Skeletal muscle tissue (tissue), 4 donors: Measurements from ENCODE around the gene LAMC2. TPM values are rescaled to one million over a fixed set of nuclear protein-coding genes. Genes with fewer than 3 reads are reported as not detected.
"Not testable (repeated sequence)": the region's sequence is repeated elsewhere in the genome, so short reads cannot be mapped to it uniquely, and the experiment has no call there.

Experiments used
- H3K27ac ChIP-seq: one replicate; pipeline ENCODE4 v1.7.0; 2013; ENCODE audit warnings: mild to moderate bottlenecking, low read depth, low read length, inconsistent platforms
- H3K27me3 ChIP-seq, 3 donors: one replicate each; pipeline ENCODE4 v1.7.0; 2013; ENCODE audit warnings: low read length in 3 of 3; ENCODE audit not compliant: control insufficient read depth in 3 of 3, insufficient read depth in 3 of 3
- H3K36me3 ChIP-seq, 3 donors: one replicate each; pipeline ENCODE4 v1.7.0; 2013; ENCODE audit warnings: low read length in 3 of 3; ENCODE audit not compliant: control insufficient read depth in 3 of 3, insufficient read depth in 3 of 3
- H3K4me1 ChIP-seq, 3 donors: one replicate each; pipeline ENCODE4 v1.7.0; 2013; ENCODE audit warnings: low read length in 3 of 3, mild to moderate bottlenecking in 3 of 3; ENCODE audit not compliant: control insufficient read depth in 3 of 3, insufficient read depth in 3 of 3
- H3K4me3 ChIP-seq, 3 donors: one replicate each; pipeline ENCODE4 v1.7.0; 2013; ENCODE audit warnings: low read length in 3 of 3
- H3K9ac ChIP-seq, 3 donors: one replicate each; pipeline ENCODE4 v1.7.0; 2013; ENCODE audit warnings: low read length in 3 of 3, mild to moderate bottlenecking in 3 of 3, moderate library complexity in 2 of 3, low read depth in 1 of 3
- H3K9me3 ChIP-seq, 3 donors: one replicate each; pipeline ENCODE4 v1.7.0; 2013; ENCODE audit warnings: low read length in 3 of 3; ENCODE audit not compliant: control insufficient read depth in 3 of 3
- total RNA-seq: library from RNA; depleted of rRNA; stranded (reverse); fragments of >200 nt; gene quantifications from one replicate; pipeline ENCODE4 v1.2.3, GENCODE V29; 2014
- donor health status: Osteomylitis.

Gene LAMC2
- total RNA-seq, 1 donor from 2014 or later = 0.52 TPM

- Histone ChIP-seq H3K27ac (peak overlapping the region; percentile 58), H3K9ac (peak overlapping the region in 2 of 3 donors; percentile 3 to 40)
These were observed 36.8 kb upstream of the LAMC2 start for GRCh38 chr1:183149273-183149672.

GRCh38 chr1:183150032-183150431, 36.0 kb upstream of the LAMC2 start:
- not testable (repeated sequence) for H3K27me3 ChIP-seq, H3K36me3 ChIP-seq, H3K27ac ChIP-seq, H3K9me3 ChIP-seq, H3K9ac ChIP-seq, H3K4me3 ChIP-seq
- H3K4me1 ChIP-seq = peaks cover 11 to 19% (median 12%) of the 10 kb centered on the region in 3 donors

More at GRCh38 chr1:183149273-183149672, 36.8 kb upstream of the LAMC2 start:
- H3K36me3 ChIP-seq = peaks cover 0 to 7% (median 4%) of the 10 kb centered on the region in 3 donors
- H3K4me3 ChIP-seq = no peak overlapping the region
- H3K9me3 ChIP-seq = no peaks in the 10 kb centered on the region
- H3K27me3 ChIP-seq = no peaks in the 10 kb centered on the region
- H3K4me1 ChIP-seq = peaks cover 11 to 19% (median 12%) of the 10 kb centered on the region in 3 donors

- Histone ChIP-seq H3K9ac (no peak overlapping the region), H3K4me3 (no peak overlapping the region), H3K4me1 (peaks cover 11 to 19% (median 12%) of the 10 kb centered on the region in 3 donors)
These were observed 35.6 kb upstream of the LAMC2 start for GRCh38 chr1:183150445-183150844.

DNA sequence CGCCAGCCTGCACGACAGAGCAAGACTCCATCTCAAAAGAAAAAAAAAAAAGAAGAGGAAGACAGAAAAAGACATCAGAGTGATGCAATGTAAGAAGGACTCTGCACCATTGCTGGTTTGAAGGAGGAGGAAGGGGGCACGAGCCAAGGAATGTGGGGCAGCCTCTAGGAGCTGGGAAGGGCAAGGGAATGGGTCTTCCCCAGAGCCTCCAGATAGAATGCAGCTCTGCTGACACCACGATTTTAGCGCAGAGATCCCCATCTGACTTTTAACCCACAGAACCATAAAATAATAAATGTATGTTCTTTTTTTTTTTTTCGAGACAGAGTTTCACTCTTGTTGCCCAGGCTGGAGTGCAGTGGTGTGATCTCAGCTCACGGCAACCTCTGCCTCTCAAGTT, 33.9 kb upstream of the LAMC2 start:
- Histone ChIP-seq H3K4me1 (peaks cover 11 to 19% (median 12%) of the 10 kb centered on the region in 3 donors), H3K9me3 (no peaks in the 10 kb centered on the region), H3K36me3 (no peaks in the 10 kb centered on the region), H3K27me3 (no peaks in the 10 kb centered on the region), H3K27ac (no peak overlapping the region), H3K4me3 (no peak overlapping the region), H3K9ac (no peak overlapping the region)

More at GRCh38 chr1:183150445-183150844, 35.6 kb upstream of the LAMC2 start:
- Histone ChIP-seq H3K9me3 (no peaks in the 10 kb centered on the region), H3K36me3 (no peaks in the 10 kb centered on the region), H3K27ac (no peak overlapping the region), H3K27me3 (no peaks in the 10 kb centered on the region)

GRCh38 chr1:183155939-183156338, 30.1 kb upstream of the LAMC2 start:
- Histone ChIP-seq H3K9me3 (no peaks in the 10 kb centered on the region), H3K4me3 (no peak overlapping the region), H3K27me3 (no peaks in the 10 kb centered on the region), H3K27ac (no peak overlapping the region), H3K9ac (no peak overlapping the region), H3K36me3 (no peaks in the 10 kb centered on the region), H3K4me1 (no peaks in the 10 kb centered on the region)

DNA sequence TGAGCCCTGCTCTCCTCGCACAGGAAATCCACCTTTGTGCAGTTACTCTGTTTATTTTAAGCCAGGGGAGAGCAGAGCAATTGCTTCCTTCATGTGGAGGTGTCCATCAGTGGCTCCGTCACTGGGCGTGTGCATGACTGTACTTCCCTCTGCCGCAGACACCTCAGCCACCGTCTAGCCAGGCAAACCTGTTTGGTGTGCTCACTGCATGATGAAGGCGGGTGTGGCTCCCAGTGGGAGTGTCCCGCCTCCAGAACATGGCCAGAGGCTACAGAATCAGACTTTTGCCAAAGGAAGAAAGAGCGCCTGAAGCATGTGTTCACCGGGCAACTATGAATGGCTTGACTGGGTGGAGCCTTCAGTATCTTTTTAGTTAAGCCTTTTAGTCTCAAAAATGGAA, 26.1 kb upstream of the LAMC2 start:
- H3K9ac ChIP-seq = no peak overlapping the region
- H3K4me3 ChIP-seq = no peak overlapping the region
- H3K27ac ChIP-seq = no peak overlapping the region
- no peaks in the 10 kb centered on the region for H3K36me3 ChIP-seq
- H3K27me3 ChIP-seq = no peaks in the 10 kb centered on the region
- H3K4me1 ChIP-seq = no peaks in the 10 kb centered on the region
- H3K9me3 ChIP-seq = no peaks in the 10 kb centered on the region

DNA sequence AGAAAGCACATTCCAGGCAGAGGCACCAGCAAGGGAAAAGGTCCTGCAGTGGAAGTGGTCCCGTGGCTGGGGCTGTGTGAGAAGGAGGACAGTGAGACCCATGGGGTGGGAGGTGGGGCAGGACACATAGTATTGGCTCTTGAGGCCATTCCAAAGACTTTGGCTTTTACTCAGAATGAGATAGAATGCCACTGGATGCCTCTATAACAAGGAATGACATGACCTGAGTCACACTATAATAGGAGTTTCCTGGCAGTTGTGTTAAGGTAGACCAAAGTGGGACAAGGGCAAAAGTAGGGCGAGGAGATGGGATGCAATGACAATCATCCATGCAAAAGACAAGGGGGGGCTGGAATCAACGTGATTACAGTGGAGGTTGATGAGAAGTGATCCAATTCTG, 24.7 kb upstream of the LAMC2 start:
- Histone ChIP-seq H3K9me3 (no peaks in the 10 kb centered on the region), H3K4me1 (no peaks in the 10 kb centered on the region), H3K9ac (no peak overlapping the region), H3K27me3 (no peaks in the 10 kb centered on the region), H3K36me3 (no peaks in the 10 kb centered on the region), H3K27ac (no peak overlapping the region), H3K4me3 (no peak overlapping the region)

- H3K4me1 ChIP-seq = no peaks in the 10 kb centered on the region
- H3K27ac ChIP-seq = no peak overlapping the region
- H3K36me3 ChIP-seq = no peaks in the 10 kb centered on the region
- H3K9me3 ChIP-seq = no peaks in the 10 kb centered on the region
- H3K9ac ChIP-seq = no peak overlapping the region
- no peak overlapping the region for H3K4me3 ChIP-seq
- H3K27me3 ChIP-seq = no peaks in the 10 kb centered on the region
These were observed 22.7 kb upstream of the LAMC2 start for GRCh38 chr1:183163316-183163715.

GRCh38 chr1:183164340-183164739, 21.7 kb upstream of the LAMC2 start:
- H3K27ac ChIP-seq = no peak overlapping the region
- H3K9ac ChIP-seq = no peak overlapping the region
- no peaks in the 10 kb centered on the region for H3K9me3 ChIP-seq
- H3K4me1 ChIP-seq = no peaks in the 10 kb centered on the region
- H3K36me3 ChIP-seq = no peaks in the 10 kb centered on the region
- no peak overlapping the region for H3K4me3 ChIP-seq
- no peaks in the 10 kb centered on the region for H3K27me3 ChIP-seq

DNA sequence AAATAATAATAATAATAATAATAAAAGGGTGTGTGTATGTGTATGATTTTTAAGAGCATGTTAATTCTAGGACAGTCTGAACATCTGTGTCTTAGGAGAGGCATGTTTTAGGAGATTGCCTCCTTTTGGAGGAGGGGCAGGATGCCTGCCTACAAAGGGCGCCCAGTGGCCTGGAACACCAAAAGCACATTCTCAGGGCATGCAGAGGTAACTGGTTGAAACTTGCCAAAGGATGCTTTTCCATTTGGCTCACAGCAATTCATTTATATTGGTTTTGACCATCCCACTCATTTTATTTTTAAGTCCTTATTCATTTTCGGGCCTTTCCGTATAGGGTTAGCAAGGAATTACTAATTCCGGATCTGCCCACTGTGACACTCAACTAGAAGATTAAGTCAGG, 21.1 kb upstream of the LAMC2 start:
- Histone ChIP-seq H3K27me3 (no peaks in the 10 kb centered on the region), H3K4me1 (no peaks in the 10 kb centered on the region), H3K4me3 (no peak overlapping the region), H3K36me3 (no peaks in the 10 kb centered on the region), H3K27ac (no peak overlapping the region), H3K9me3 (no peaks in the 10 kb centered on the region), H3K9ac (no peak overlapping the region)

- Histone ChIP-seq H3K36me3 (no peaks in the 10 kb centered on the region), H3K4me1 (no peaks in the 10 kb centered on the region), H3K9me3 (no peaks in the 10 kb centered on the region), H3K27me3 (no peaks in the 10 kb centered on the region), H3K4me3 (no peak overlapping the region), H3K27ac (no peak overlapping the region), H3K9ac (no peak overlapping the region)
These were observed 20.6 kb upstream of the LAMC2 start for GRCh38 chr1:183165456-183165855.
